Hypothalamus (tissue), 51 donors: ENCODE measurements around the gene CEP135.
"Not testable (repeated sequence)": the region's sequence is repeated elsewhere in the genome, so short reads cannot be mapped to it uniquely, and the experiment has no call there.

Experiments used
- DNase-seq, 51 donors: peaks; one replicate each; lab custom pipeline; 2025; lab: John Stamatoyannopoulos, UW

Gene CEP135

DNA sequence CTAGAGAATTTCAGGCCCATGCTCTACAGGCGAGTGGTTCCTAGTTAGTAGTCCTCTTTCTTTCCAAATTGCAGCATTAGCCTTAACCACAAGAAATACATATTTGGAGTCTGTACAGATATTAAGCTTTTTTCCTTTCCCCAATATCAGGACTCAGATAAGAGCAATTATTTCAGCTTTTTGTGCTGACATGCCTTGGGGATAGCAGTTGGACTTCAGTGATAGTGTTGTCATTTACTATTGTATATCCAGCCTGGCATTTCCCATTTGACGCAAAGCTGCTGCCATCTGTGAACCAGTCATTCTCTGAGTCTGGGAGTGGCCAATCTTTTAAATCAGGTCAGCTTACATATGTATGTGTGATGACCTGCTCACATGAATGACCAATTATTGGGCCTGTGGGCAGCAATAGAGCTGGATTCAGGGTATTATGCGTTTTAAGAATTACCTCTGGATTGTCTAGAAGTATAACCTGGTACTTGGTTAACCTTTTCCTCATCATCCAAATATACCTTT, 6.8 kb upstream of the CEP135 start:
- no peak for DNase-seq

DNA sequence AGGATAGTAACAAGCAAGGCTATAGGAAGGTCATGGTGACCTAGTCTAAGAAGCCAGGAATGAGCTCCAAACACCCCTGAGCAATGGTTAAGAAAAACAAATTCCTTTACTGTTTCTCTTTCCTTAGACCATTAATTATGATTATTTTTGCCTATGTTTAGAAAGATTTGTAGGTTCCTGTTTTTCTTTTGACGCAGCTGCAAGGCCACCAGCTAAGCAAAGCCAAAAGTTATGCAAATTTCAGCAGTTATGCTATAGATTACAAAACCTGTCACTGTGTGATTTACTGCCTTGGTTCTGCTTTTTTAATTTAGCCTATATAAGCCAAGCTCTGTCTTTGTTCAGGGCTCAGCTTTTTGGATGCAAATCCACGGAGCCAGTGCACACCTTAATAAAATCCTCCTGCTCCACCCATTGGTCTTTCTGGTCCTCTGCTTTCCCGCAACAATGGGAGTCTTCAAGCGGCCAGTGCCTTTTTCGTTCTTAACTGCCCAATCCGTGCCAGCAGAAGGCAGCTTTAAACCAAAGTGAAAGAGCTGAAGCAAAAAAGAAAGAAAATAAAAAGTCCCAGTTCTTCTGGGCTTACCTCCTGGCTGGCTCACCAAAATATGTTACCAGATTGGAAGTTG, 1.4 kb upstream of the CEP135 start:
- DNase-seq: no peak

DNA sequence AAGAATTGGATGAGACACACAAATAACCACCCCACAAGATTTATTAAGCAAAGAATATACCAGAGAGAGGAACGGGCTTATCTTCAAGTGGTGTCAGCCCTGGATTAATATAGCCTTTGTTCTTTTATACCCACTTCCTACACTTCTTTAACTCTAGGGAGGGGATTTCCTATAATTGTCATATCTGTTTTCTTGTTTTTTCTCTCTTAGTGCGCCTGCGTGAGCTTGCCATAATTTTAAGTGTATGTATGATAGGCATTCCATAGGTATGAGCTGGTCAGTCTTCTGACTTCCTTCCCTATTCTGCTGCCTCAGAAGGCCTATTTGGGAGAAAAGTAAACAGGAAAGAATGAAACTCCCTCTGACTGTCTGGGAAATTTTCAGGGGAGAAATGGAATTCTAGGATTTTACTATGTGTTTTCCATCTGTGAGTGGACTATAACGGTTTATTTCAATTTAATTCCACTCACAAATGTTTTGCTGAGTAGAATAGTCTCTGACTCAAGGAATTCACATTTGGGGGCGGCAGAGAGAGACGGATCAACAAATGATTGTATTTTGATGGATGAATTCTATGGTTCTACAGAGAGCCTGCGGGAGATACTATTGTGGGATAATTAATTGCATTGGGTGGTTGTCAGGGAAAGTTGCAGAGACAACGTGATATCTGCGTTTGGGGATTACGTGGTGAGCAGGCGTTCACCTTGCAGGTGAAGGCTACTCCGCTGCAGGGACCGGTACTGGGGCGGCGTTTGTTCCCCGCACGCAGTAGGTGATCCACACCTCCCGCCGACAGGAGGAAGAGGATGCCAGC, 626 bp upstream of the CEP135 start:
- DNase-seq: peak in 1 of 51 donors; percentile 18

DNA sequence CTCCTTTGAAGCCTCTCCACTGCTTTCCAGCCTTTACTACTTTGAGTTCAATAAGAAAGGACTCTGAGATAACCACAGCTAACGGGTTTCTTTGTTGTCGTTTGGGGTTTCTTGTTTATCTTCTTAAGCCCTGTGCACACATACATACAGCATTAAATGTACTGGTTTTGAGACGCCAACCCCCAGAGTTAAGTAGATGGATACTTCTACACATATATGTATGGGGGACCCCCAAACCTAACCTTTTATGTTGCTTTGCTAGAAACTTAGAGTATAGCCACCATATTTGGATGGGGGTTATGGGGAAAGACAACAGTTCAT, 697 bp downstream of the CEP135 start:
- DNase-seq: peak in 1 of 51 donors; percentile 9

DNA sequence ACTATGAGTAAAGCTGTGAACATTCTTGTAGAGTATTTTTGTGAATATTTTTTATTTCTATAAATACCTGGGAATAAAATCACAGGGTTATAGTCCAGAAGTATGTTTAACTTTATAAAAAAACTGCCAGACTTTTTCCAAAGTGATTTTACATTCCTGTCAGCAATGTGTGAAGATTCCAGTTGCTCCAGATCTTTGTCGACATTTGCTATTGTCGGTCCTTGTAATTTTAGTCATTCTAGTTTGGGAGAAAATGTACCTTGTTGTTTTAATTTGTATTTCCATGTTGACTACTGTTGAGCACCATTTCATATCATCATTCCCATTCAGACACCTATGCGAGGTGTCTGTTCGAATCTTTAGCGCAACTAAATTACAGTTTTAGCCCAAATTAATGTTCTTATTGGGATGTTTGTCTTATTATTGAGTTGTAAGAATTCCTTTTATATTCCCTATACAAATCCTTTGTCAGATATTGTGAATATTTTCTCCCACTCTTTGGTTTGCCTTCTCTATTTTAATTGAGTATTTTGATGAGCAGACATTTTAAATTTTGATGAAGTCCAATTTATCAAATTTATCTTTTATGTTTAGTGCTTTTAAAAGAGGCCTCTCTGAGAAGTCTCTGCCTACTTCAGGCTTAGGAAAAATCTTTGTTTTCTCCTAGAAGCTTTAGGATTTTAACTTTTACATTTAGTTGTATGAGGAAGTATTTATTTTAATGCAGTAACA, 2.6 kb downstream of the CEP135 start:
- DNase-seq: no peak

DNA sequence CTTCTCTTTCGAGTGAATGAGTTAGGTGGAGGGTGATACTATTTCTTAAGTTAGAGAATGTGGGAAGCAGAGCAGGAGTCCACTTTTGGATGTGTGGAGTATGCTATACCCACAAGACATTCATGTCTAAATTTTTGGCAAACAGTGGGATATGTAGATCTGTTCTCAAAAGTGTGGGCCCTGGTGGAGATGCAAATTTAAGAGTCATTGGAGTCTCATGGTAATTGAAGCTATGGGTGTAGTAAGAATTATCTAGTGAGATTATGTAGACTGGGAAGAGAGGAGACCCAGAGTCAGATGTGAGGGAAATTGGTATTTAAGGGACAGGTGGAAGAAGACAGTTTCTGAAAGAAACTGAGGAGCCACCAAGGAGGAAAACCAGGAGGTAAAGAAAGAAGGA, 7.0 kb downstream of the CEP135 start:
- DNase-seq: no peak

DNA sequence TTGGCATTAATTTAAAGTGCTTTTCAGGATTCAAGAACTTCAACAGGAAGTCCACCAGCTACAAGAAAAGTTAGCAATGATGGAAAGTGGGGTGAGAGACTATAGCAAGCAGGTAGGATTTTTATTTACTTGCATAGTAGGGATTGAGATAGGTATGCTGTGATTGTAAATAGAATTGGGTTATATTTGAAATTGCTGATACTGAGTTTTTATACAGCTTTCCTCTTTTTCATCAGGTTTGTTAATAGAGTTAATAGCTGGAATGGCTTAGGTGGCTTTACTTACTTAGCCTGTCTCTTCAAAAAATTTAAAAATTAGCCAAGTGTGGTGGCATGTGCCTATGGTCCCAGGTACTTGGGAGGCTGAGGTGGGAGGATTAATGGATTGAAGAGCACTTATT, 10.9 kb downstream of the CEP135 start:
- no peak for DNase-seq

DNA sequence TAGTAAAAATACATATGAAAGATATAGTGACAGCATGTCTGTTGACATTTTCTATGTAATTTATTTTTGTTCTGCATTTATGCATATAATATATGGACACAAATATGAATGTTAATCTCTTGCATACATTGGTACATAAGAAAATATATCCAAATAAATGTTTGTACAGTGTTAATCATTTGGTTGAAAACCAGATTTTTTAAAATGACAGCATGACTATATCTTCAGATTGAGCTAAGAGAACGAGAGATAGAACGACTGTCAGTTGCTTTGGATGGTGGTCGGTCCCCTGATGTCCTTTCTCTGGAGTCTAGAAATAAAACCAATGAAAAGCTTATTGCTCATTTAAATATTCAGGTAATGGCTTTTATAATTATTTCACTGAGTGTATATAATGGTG, 15.3 kb downstream of the CEP135 start:
- DNase-seq: no peak

DNA sequence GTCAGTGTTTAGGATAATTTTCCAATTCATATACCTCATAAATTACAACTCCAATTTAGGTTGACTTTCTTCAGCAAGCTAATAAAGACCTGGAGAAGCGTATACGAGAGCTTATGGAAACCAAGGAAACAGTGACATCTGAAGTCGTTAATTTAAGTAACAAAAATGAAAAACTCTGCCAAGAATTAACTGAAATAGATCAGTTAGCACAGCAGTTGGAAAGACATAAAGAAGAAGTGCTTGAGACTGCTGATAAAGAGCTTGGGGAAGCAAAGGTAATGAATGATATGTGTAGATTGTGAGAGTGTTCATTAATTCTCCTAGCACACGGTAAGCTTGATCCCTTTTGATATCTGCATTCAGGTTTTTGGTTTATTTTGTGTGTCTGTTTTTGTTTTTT, 16.8 kb downstream of the CEP135 start:
- DNase-seq: no peak

DNA sequence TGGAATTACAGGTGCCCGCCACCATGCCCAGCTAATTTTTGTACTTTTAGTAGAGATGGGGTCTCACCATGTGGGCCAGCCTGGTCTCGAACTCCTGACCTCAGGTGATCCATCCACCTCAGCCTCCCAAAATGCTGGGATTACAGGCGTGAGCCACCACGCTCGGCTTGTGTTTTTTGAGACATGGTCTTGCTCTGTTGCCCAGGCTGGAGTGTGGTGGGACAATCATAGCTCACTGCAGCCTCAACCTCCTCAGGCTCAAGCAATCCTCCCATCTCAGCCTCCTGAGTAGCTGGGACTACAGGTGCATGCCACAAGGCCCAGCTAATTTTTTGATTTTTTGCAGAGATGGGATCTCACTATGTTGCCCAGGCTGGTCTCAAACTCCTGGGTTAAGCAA, 17.6 kb downstream of the CEP135 start:
- not testable (repeated sequence) for DNase-seq

DNA sequence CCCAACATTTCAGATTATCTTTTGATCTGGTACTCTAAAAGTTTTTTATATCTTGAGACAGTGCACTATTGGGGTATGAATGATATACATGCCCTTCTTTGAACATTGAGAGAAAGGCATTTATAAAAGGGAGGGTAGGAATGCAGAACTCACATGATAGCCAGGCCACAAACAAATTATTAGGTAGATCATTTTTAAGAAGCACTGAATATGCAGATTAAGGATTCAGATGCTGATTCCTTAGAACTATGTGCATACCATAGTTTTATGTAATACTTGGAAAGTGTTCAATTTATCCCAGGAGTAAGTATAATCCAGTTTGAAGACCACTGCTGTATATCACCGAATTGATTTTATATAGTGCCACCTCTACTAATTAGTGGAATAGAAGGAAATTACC, 18.6 kb downstream of the CEP135 start:
- DNase-seq: no peak

DNA sequence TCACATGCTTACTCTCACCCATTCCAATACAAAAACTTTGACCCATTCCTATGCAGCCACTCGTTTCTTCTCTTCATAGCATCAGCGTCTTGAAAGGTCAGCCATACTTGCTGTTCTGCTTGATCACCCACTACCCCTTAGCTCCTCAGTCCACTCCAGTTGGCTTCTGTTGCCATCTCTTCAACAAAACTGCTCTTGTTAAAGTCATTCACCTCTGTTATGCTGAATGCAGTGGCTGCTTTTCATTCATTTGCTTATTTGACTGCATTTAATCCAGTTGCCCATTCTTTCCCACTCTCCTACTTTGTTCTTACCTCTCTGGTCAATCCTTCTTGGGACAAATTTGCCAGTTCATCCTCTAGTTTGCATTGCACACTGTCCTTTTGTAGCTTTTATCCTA, 24.9 kb downstream of the CEP135 start:
- DNase-seq: no peak

DNA sequence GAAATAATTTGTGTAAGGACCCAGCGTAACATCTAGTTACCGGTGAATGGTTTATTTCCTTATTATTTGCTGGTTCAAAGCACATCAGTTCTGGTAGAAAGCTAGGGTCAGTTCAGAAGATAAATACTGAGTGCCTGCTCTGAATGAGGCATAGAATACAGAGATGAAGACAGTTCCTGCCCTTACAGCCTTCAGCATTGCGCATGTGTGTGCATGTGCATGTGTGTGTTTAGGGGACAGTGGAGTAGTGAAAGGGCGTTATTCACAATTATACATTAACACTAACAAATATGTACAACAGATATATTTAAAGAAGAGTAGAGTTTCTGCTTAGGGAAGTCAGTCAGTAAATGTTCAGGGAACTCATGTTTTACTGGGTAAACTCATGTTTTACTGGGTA, 29.1 kb downstream of the CEP135 start:
- no peak for DNase-seq

DNA sequence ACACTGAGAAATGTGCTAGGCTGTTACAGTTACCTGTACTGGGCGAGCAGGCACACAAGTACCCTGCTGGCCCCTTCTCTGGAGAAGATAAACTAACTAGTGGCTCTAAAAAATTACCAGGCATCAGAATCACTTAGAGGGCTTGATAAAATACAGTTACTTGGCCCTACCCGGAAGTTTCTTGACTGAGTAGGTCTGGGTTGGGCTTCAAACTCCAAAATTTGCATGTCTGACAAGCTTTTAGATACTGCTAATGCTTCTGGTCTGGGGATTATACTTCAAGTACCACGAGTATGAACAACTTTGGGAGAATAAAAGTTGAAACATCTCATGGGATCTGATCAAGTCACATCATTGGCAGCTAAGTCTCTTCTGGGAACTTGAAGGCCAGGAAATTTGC, 30.8 kb downstream of the CEP135 start:
- DNase-seq: no peak

DNA sequence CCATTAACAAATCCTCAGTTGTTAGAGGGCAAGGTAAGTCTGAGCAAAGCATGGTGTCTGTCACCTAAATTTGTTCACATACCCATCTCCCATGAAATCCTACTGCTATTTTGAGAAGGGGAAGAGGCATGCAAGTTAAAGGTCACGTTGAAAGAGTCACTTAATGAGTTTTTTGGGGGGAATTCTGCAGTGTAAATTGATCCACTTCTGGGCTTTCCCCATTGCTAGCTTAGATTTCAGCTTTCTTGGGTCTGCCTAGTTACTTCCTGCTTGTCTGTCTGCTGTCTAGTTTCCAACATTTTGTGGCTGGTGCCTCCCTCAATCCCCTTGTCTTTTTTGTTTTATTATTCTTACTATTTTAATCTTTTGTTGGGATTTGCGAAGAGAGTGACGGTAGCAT, 32.0 kb downstream of the CEP135 start:
- no peak for DNase-seq

DNA sequence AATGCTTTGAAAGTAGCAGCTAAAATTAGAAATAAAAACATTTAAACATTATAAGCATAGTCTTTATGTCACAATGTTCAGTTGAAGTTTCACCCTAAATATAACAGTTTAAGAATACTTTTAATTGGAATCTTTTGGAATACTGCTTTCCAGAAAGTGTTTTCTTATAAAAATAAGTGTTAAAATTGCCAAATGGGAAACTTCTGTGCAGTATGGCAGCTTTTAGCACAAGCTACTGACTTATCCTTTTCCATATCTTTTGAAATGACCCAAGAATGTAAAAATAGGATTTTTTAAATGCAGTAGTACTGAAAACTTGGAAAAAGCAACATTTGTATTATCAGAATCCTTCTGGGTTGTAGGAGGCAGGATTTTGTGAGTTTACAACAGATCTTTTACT, 34.2 kb downstream of the CEP135 start:
- DNase-seq: no peak

DNA sequence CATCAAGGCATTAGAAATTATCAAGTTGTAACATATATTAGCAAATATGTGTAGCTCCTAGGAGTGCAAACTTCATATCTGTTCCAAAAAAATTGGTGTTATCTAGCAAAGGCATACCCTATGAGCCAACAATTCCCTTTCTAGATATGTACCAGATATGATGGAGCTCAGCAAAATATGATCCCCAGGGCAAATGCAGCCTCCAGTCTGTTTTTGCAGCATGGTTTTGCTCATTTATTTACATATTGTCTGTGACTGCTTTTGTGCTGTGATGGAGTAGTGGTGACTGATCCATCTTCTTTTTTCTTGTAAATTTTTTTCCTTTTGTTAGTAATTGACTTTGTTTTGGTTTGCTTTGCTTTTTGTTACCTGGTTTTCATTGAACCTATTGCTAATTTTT, 41.0 kb downstream of the CEP135 start:
- DNase-seq: no peak

DNA sequence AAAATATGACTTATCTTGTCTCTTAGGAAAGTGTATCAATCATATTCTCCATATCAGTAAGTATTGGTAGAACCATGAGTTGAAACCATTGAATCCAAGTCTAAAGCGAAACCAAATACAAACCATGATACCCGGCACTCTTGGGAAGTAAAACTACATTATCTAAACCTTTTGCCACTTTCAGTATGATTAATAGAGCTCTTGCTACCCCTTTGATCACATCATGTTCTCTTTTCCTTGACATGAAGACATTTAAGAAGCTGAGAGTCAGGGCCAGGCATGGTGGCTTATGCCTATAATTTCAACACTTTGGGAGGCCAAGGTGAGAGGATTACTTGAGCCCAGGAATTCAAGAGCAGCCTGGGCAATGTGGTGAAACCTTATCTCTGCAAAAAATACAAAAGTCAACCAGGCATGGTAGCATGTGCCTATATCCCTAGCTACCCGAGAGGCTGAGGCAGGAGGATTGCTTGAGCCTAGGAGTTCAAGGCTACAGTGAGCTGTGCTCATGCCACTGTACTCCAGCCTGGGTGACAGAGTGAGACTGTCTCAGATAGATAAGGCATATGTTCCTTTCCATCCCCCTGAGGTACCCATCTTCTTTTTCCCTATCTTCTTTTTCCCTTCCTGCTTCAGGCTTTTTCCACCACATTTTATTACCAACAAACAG, 45.4 kb downstream of the CEP135 start:
- DNase-seq: no peak

DNA sequence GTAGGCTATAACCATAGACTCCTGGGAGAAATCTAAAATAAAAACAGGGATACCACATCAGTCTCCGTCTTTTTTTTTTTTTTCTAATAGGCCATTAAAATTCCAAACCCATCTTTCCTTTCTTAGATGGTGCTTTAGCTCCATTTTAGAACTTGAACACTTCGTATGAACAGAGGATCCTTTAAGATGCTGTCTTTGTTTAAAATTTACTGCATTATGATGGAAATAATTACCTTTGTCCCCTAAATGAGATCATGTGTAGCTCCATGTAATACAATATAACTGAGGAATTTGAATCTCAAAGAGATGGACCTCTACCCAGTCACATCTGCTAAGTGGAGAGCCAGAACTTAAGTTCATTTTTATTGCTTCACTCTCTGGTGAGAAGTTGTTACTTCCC, 47.9 kb downstream of the CEP135 start:
- no peak for DNase-seq

DNA sequence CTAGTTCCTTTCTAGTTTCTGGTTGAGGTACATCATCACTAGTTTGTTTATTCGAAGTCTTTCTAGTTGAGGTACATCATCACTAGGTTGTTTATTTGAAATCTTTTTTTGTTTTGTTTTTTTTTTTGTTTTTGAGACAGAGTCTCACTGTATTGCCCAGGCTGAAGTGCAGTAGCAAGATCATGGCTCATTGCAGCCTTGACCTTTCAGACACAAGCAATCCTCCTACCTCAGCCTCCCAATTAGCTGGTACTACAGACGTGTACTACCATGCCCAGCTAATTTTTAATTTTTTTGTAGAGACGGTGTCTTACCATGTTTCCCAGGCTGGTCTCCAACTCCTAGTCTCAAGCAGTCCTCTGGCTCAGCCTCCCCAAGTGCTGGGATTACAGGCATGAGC, 54.9 kb downstream of the CEP135 start:
- no peak for DNase-seq

DNA sequence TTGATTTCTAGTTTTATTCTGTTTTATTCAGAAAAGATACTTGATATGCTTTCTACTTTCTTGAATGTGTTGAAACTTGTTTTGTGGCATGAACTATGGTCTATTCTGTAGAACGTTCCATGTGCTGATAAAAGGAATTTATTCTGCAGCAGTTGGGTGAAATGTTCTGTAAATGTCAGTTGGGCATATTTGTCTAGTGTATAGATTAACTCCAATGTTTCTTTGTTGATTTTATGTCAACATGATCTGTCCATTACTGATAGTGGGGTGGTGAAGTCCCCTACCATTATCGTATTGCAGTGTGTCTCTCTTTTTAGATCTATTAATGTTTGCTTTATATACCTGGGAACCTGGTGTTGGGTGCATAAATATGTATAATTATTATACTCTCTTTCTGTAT, 55.5 kb downstream of the CEP135 start:
- DNase-seq: no peak
